Liver (tissue), 9 donors: ENCODE data around the gene SS18L1. TPM values are rescaled to one million over a fixed set of nuclear protein-coding genes. Genes with fewer than 3 reads are reported as not detected.

ENCODE experiments used
- DNase-seq: peaks from one replicate; pipeline ENCODE4 v3.0.0-alpha.2; 2017; ENCODE audit warnings: low spot score
- H3K27ac ChIP-seq, 2 donors: one replicate each; pipeline ENCODE4 v1.7.0; 2013; ENCODE audit warnings: inconsistent platforms in 2 of 2, low read length in 2 of 2, control low read depth in 1 of 2, low read depth in 1 of 2, mild to moderate bottlenecking in 1 of 2
- H3K27me3 ChIP-seq, 4 donors: one replicate each; pipeline versions ENCODE4 v1.6.1 to v1.7.0; 2013; ENCODE audit warnings: low read length in 3 of 4, inconsistent platforms in 1 of 4, mild to moderate bottlenecking in 1 of 4, moderate library complexity in 1 of 4; ENCODE audit not compliant: control insufficient read depth in 4 of 4, insufficient read depth in 4 of 4
- H3K36me3 ChIP-seq, 4 donors: one replicate each; pipeline versions ENCODE4 v1.6.1 to v1.7.0; 2013; ENCODE audit warnings: low read length in 3 of 4, mild to moderate bottlenecking in 3 of 4, low read depth in 1 of 4, moderate library complexity in 1 of 4; ENCODE audit not compliant: control insufficient read depth in 4 of 4, insufficient read depth in 3 of 4
- H3K4me1 ChIP-seq, 4 donors: one replicate each; pipeline versions ENCODE4 v1.6.1 to v1.7.0; 2013; ENCODE audit warnings: low read length in 3 of 4, mild to moderate bottlenecking in 3 of 4, moderate library complexity in 1 of 4; ENCODE audit not compliant: control insufficient read depth in 4 of 4, insufficient read depth in 4 of 4
- H3K4me3 ChIP-seq, 3 donors: one replicate each; pipeline versions ENCODE4 v1.6.1 to v1.7.0; 2013; ENCODE audit warnings: low read length in 3 of 3, control low read depth in 1 of 3, low read depth in 1 of 3, mild to moderate bottlenecking in 1 of 3
- H3K9ac ChIP-seq, 2 donors: one replicate each; pipeline ENCODE4 v1.7.0; 2013; ENCODE audit warnings: low read length in 2 of 2, mild to moderate bottlenecking in 2 of 2, moderate library complexity in 2 of 2, control low read depth in 1 of 2, low read depth in 1 of 2
- H3K9me3 ChIP-seq, 4 donors: one replicate each; pipeline versions ENCODE4 v1.6.1 to v1.7.0; 2013; ENCODE audit warnings: low read length in 3 of 4; ENCODE audit not compliant: control insufficient read depth in 4 of 4
- EGR1 ChIP-seq, 2 donors: IDR thresholded peaks; 2 replicates each; pipeline ENCODE4 v1.6.1; 2016 to 2018; ENCODE audit warnings: antibody characterized with exemption in 2 of 2, low read depth in 2 of 2
- FOXA1 ChIP-seq: IDR thresholded peaks from 2 replicates; pipeline ENCODE4 v1.6.1; 2016; ENCODE audit warnings: antibody characterized with exemption
- HNF4A ChIP-seq, 2 donors: conservative IDR thresholded peaks; 2 replicates each; pipeline ENCODE4 v1.6.1; 2016; ENCODE audit warnings: antibody characterized with exemption in 2 of 2, mild to moderate bottlenecking in 2 of 2
- HNF4G ChIP-seq: IDR thresholded peaks from 2 replicates; pipeline ENCODE4 v1.6.1; 2016; ENCODE audit warnings: antibody characterized with exemption
- JUND ChIP-seq, 2 donors: IDR thresholded peaks; 2 replicates each; pipeline ENCODE4 v1.6.1; 2016; ENCODE audit warnings: antibody characterized with exemption in 2 of 2
- RAD21 ChIP-seq, 2 donors: IDR thresholded peaks; 2 replicates each; pipeline ENCODE4 v1.6.1; 2016; ENCODE audit warnings: antibody characterized with exemption in 2 of 2, mild to moderate bottlenecking in 2 of 2
- RXRA ChIP-seq, 2 donors: IDR thresholded peaks; 2 replicates each; pipeline ENCODE4 v1.6.1; 2017 to 2018; ENCODE audit warnings: antibody characterized with exemption in 2 of 2, mild to moderate bottlenecking in 1 of 2
- TAF1 ChIP-seq: conservative IDR thresholded peaks from 2 replicates; pipeline ENCODE4 v1.6.1; 2016; ENCODE audit warnings: antibody characterized with exemption, mild to moderate bottlenecking
- WGBS: extraction: QIAGEN DNeasy Blood & Tissue Kit; methylation state at CpG from one replicate; pipeline ENCODE4 v1.1.7; 2013; 5-methylcytosine and 5-hydroxymethylcytosine counted together
- polyA plus RNA-seq, 2 donors: library from polyadenylated mRNA; stranded (reverse) in 1 of 2; unstranded in 1 of 2; fragments of 200-250 nt in 1 of 2; fragments of >200 nt in 1 of 2; fragmentation: Nextera tagmentation in 1 of 2; extraction: Ambion mirVana in 1 of 2; gene quantifications; one replicate each; pipeline versions ENCODE4 v1.2.1 to v1.2.3, GENCODE V29; 2013 to 2015
- total RNA-seq, 2 donors: library from RNA; depleted of rRNA; stranded (reverse); fragments of >200 nt; gene quantifications; one replicate each; pipeline ENCODE4 v1.2.3, GENCODE V29; 2014
- TF ChIP-seq, protein P1 (sequence below): fragments of 150-350 bp; IDR thresholded peaks from 2 replicates; pipeline ENCODE4 v1.5.1; 2017; ENCODE audit warnings: improper control_type of control experiment, low read depth, low read length; ENCODE audit not compliant: missing input control
- TF ChIP-seq, protein P2 (sequence below): IDR thresholded peaks from 2 replicates; pipeline ENCODE4 v1.6.1; 2016; ENCODE audit warnings: antibody characterized with exemption
- TF ChIP-seq, protein P3 (sequence below): IDR thresholded peaks from 2 replicates; pipeline ENCODE4 v1.6.1; 2016; ENCODE audit warnings: antibody characterized with exemption, mild to moderate bottlenecking
- TF ChIP-seq, protein P4 (sequence below): IDR thresholded peaks from 2 replicates; pipeline ENCODE4 v1.6.1; 2016; ENCODE audit warnings: antibody characterized with exemption
- donor health status: healthy.
- donor health status: healthy.
- donor health status: healthy.
- donor health status: healthy.
- donor health status: healthy.

SS18L1 gene
- total and polyA plus RNA-seq, 4 donors, result 6.1 to 24.3 (median 16.7) TPM

DNA sequence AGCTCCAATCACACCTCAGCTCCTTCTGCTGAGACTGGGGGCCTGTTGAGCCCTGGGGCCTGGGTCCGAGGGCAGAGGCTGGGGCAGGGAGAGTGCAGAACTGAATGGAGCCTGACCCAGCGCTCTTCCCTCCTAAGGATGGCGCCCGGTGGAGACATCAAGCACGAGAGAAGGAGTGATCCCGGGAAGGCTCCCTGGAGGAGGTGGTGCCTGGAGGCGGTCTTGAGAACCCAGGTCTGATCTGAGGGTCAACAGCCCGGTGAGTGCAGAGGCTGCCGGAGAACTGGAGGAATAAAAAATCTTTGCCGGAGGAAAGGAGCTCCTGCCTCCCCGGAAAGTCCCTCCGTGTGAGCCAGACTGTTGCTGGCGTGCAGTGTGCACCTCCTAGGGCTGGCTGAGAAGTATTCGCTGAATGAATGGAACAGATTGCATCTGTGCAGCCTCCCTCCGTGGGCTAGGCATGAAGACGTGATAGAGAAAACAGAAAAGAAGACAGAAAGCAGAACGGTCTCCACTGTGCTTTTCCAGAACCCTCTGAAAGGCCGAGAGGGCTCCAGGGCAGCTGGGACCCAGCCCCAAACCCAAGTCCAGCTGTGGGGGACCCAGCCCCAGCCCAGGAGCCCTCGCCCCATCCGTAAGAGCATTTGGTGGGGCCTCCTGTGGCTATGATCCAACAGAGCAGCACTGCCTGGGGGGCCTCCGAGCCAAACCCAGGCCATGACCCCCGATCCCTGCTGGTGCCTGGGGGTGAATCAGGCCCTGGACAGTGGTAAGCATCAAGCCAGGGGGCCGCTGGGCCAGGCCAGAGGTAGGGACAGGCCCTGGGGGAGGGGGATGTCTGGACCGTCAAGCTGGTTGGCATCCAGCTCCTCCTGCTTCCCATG, 83.4 kb downstream of the SS18L1 start:
- WGBS, result 75% methylated on average over 24 of the region's 24 CpGs

DNA sequence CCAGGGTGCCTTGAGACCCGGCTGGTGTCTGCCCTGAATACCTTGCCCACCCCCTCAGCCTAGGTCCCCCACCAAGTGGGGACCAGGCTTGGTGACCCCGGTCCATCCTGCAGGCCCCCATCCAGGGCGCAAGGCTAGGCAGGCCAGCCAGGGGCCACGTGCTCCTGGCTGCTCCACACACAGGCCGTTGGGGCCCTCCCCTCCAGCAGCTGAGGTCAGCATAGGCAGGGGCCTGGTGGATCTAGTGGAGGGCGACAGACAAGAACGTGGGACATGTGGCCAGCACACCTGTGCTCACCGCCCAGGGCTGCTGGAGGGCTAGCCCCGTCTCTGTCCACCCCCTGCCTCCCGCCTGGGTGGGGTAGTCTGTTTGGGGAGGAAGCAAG, 84.0 kb downstream of the SS18L1 start:
- Histone ChIP-seq H3K27ac (no peak overlapping the region), H3K4me3 (no peak overlapping the region), H3K4me1 (no peaks in the 10 kb centered on the region), H3K9ac (no peak overlapping the region), H3K27me3 (no peaks in the 10 kb centered on the region), H3K36me3 (no peaks in the 10 kb centered on the region), H3K9me3 (no peaks in the 10 kb centered on the region)
- DNase-seq, result no peak
- TF ChIP-seq, protein P1, sequence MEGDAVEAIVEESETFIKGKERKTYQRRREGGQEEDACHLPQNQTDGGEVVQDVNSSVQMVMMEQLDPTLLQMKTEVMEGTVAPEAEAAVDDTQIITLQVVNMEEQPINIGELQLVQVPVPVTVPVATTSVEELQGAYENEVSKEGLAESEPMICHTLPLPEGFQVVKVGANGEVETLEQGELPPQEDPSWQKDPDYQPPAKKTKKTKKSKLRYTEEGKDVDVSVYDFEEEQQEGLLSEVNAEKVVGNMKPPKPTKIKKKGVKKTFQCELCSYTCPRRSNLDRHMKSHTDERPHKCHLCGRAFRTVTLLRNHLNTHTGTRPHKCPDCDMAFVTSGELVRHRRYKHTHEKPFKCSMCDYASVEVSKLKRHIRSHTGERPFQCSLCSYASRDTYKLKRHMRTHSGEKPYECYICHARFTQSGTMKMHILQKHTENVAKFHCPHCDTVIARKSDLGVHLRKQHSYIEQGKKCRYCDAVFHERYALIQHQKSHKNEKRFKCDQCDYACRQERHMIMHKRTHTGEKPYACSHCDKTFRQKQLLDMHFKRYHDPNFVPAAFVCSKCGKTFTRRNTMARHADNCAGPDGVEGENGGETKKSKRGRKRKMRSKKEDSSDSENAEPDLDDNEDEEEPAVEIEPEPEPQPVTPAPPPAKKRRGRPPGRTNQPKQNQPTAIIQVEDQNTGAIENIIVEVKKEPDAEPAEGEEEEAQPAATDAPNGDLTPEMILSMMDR, result no peak
- TF ChIP-seq, protein P2, sequence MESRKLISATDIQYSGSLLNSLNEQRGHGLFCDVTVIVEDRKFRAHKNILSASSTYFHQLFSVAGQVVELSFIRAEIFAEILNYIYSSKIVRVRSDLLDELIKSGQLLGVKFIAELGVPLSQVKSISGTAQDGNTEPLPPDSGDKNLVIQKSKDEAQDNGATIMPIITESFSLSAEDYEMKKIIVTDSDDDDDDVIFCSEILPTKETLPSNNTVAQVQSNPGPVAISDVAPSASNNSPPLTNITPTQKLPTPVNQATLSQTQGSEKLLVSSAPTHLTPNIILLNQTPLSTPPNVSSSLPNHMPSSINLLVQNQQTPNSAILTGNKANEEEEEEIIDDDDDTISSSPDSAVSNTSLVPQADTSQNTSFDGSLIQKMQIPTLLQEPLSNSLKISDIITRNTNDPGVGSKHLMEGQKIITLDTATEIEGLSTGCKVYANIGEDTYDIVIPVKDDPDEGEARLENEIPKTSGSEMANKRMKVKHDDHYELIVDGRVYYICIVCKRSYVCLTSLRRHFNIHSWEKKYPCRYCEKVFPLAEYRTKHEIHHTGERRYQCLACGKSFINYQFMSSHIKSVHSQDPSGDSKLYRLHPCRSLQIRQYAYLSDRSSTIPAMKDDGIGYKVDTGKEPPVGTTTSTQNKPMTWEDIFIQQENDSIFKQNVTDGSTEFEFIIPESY, result no peak
- TF ChIP-seq EGR1 (IDR thresholded peaks at IDR 0.05; ENCODE audit: low read depth in 2 of 2) (no peak), FOXA1 (no peak), HNF4A (conservative IDR thresholded peaks at IDR 0.05) (no peak), JUND (IDR thresholded peaks at IDR 0.05) (no peak), RAD21 (IDR thresholded peaks at IDR 0.05) (no peak)
- TF ChIP-seq, protein P3, sequence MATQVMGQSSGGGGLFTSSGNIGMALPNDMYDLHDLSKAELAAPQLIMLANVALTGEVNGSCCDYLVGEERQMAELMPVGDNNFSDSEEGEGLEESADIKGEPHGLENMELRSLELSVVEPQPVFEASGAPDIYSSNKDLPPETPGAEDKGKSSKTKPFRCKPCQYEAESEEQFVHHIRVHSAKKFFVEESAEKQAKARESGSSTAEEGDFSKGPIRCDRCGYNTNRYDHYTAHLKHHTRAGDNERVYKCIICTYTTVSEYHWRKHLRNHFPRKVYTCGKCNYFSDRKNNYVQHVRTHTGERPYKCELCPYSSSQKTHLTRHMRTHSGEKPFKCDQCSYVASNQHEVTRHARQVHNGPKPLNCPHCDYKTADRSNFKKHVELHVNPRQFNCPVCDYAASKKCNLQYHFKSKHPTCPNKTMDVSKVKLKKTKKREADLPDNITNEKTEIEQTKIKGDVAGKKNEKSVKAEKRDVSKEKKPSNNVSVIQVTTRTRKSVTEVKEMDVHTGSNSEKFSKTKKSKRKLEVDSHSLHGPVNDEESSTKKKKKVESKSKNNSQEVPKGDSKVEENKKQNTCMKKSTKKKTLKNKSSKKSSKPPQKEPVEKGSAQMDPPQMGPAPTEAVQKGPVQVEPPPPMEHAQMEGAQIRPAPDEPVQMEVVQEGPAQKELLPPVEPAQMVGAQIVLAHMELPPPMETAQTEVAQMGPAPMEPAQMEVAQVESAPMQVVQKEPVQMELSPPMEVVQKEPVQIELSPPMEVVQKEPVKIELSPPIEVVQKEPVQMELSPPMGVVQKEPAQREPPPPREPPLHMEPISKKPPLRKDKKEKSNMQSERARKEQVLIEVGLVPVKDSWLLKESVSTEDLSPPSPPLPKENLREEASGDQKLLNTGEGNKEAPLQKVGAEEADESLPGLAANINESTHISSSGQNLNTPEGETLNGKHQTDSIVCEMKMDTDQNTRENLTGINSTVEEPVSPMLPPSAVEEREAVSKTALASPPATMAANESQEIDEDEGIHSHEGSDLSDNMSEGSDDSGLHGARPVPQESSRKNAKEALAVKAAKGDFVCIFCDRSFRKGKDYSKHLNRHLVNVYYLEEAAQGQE, result no peak
- WGBS, result 73% methylated on average over 10 of the region's 10 CpGs

More for the DNA sequence above, 83.4 kb downstream of the SS18L1 start:
- Histone ChIP-seq H3K27me3 (no peaks in the 10 kb centered on the region), H3K4me3 (no peak overlapping the region), H3K9me3 (no peaks in the 10 kb centered on the region), H3K9ac (no peak overlapping the region), H3K4me1 (no peaks in the 10 kb centered on the region), H3K36me3 (no peaks in the 10 kb centered on the region), H3K27ac (no peak overlapping the region)
- DNase-seq, result no peak
- TF ChIP-seq RXRA (IDR thresholded peaks at IDR 0.05), result no peak
- no peak for TF ChIP-seq HNF4G
- TF ChIP-seq, protein P1, result no peak
- TF ChIP-seq, protein P3, result no peak
- TF ChIP-seq, protein P4, sequence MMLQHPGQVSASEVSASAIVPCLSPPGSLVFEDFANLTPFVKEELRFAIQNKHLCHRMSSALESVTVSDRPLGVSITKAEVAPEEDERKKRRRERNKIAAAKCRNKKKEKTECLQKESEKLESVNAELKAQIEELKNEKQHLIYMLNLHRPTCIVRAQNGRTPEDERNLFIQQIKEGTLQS, result no peak
- no peak for TF ChIP-seq TAF1
